ENCODE measurements around the gene FBXO36. TPM values are rescaled to one million over a fixed set of nuclear protein-coding genes. Genes with fewer than 3 reads are reported as not detected.

FBXO36 gene
- total and polyA plus RNA-seq, 2 of the 8 experiments (the other 6 are each of a cell fraction or from before 2014, with no cell fraction given) = 3.4 TPM

DNA sequence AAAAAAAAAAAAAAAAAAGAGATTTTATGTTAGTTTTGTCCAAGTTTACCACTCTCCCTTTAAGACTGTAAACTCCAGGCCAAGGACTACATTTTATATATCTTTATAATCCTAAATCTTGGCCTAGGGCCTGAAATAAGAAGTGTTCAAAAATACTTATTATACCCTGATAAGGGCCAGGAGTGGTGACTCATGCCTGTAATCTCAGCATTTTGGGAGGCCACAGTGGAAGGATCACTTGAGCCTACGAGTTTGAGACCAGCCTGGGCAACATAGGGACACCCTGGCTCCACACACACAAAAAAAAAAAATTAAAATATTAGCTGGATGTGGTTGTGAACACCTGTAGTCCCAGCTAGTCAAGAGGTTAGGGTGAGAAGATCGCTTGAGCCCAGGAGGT lies 13.2 kb upstream of the FBXO36 start:
- WGBS, 2 experiments (ENCODE audit: extremely low coverage in 1 of 2, insufficient coverage in 1 of 2, insufficient read length in 1 of 2, insufficient replicate concordance in 2 of 2, low coverage in 1 of 2, low lambda C conversion rate in 2 of 2, missing lambda C conversion rate in 1 of 2) = 87% methylated on average over 2 of the region's 2 CpGs; no CpG with 5 or more reads in 1 of the 2 experiments
- TF ChIP-seq, protein P1, sequence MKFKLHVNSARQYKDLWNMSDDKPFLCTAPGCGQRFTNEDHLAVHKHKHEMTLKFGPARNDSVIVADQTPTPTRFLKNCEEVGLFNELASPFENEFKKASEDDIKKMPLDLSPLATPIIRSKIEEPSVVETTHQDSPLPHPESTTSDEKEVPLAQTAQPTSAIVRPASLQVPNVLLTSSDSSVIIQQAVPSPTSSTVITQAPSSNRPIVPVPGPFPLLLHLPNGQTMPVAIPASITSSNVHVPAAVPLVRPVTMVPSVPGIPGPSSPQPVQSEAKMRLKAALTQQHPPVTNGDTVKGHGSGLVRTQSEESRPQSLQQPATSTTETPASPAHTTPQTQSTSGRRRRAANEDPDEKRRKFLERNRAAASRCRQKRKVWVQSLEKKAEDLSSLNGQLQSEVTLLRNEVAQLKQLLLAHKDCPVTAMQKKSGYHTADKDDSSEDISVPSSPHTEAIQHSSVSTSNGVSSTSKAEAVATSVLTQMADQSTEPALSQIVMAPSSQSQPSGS (IDR thresholded peaks at IDR 0.05; ENCODE audit: low read length) = no peak
- TF ChIP-seq TAF1 (IDR thresholded peaks at IDR 0.05; ENCODE audit: low read depth, low read length) (no peak), POLR2AphosphoS5 (IDR thresholded peaks at IDR 0.05; ENCODE audit: low read depth, low read length) (no peak), SIN3A (conservative IDR thresholded peaks at IDR 0.05 in 1 of 2, IDR thresholded peaks at IDR 0.05 in 1 of 2; ENCODE audit: low read depth in 1 of 2, low read length in 2 of 2) (no peak), RXRA (IDR thresholded peaks at IDR 0.05; ENCODE audit: insufficient read depth, low read depth, low read length) (no peak), NANOG (IDR thresholded peaks at IDR 0.05; ENCODE audit: insufficient read depth, low read depth, low read length, poor library complexity, severe bottlenecking) (no peak), KDM5A (IDR thresholded peaks at IDR 0.05; ENCODE audit: low read length) (no peak), PHF8 (conservative IDR thresholded peaks at IDR 0.05; ENCODE audit: low read depth, low read length) (no peak), JUN (IDR thresholded peaks at IDR 0.05; ENCODE audit: low read depth, low read length) (no peak), JUND (IDR thresholded peaks at IDR 0.05; ENCODE audit: low read length) (no peak), RBBP5 (IDR thresholded peaks at IDR 0.05; ENCODE audit: borderline replicate concordance, low read depth, low read length) (no peak)
- TF ChIP-seq, protein P2, sequence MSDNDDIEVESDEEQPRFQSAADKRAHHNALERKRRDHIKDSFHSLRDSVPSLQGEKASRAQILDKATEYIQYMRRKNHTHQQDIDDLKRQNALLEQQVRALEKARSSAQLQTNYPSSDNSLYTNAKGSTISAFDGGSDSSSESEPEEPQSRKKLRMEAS (IDR thresholded peaks at IDR 0.05) = no peak

More for the DNA sequence above, 13.2 kb upstream of the FBXO36 start:
- Histone ChIP-seq H2BK12ac (ENCODE audit: low read depth, low read length) (no peak overlapping the region), H2BK20ac (ENCODE audit: low read length) (no peak overlapping the region), H2BK120ac (replicated peaks; ENCODE audit: low read depth, low read length) (no peak overlapping the region), H2AFZ (ENCODE audit: low read length) (no peak overlapping the region), H3K27me3 (replicated peaks in 1 of 4; ENCODE audit: control insufficient read depth in 3 of 4, extremely low read depth in 1 of 4, insufficient read depth in 3 of 4, low read length in 3 of 4) (no peaks in the 10 kb centered on the region), H3K23me2 (ENCODE audit: low read depth, low read length) (no peaks in the 10 kb centered on the region), H3K56ac (replicated peaks; ENCODE audit: insufficient read length, low read depth, low read length) (no peak overlapping the region), H2BK15ac (ENCODE audit: low read length) (no peak overlapping the region), H3K23ac (ENCODE audit: insufficient read length) (no peak overlapping the region), H3K18ac (ENCODE audit: extremely low read depth, low read length) (no peak overlapping the region), H3K4ac (replicated peaks; ENCODE audit: insufficient read length, low read depth, low read length) (no peak overlapping the region), H3K9me3 (ENCODE audit: insufficient read depth in 2 of 2, low read depth in 1 of 2, low read length in 1 of 2) (no peaks in the 10 kb centered on the region), H3K27ac (ENCODE audit: low read depth, low read length) (no peak overlapping the region), H3K14ac (ENCODE audit: insufficient read length) (no peak overlapping the region), H3K4me1 (replicated peaks in 1 of 4; ENCODE audit: control insufficient read depth in 3 of 4, insufficient read depth in 4 of 4, low read length in 3 of 4) (peaks cover 0 to 3% (median 1%) of the 10 kb centered on the region in 4 experiments; a peak in 2 of 7 replicates), H3K4me3 (ENCODE audit: extremely low read depth in 1 of 4, insufficient read depth in 2 of 4, low read depth in 3 of 4, low read length in 4 of 4) (no peak overlapping the region), H4K91ac (replicated peaks; ENCODE audit: insufficient read length, low read length) (no peak overlapping the region), H3K9ac (replicated peaks in 1 of 4; ENCODE audit: extremely low read depth in 1 of 4, low read depth in 3 of 4, low read length in 3 of 4) (no peak overlapping the region), H4K8ac (ENCODE audit: extremely low read depth, insufficient read depth, low read length) (no peak overlapping the region), H3K36me3 (ENCODE audit: control insufficient read depth in 2 of 4, insufficient read depth in 4 of 4, low read length in 3 of 4) (peaks cover 0 to 5% (median 2%) of the 10 kb centered on the region in 4 experiments; a peak in 2 of 8 replicates), H3K79me1 (ENCODE audit: low read depth, low read length) (no peaks in the 10 kb centered on the region; the same call in 1 of the 2 replicates), H4K5ac (ENCODE audit: insufficient read length, low read depth, low read length) (no peak overlapping the region), H3K79me2 (ENCODE audit: control insufficient read depth in 1 of 2, insufficient read depth in 2 of 2, low read length in 2 of 2) (peaks cover 8 to 96% of the 10 kb centered on the region in 2 experiments; a peak in 3 of 4 replicates), H2AK5ac (ENCODE audit: low read depth, low read length) (no peak overlapping the region), H2BK5ac (ENCODE audit: low read depth, low read length) (no peak overlapping the region), H4K20me1 (replicated peaks in 1 of 2; ENCODE audit: control insufficient read depth in 1 of 2, insufficient read depth in 2 of 2, low read length in 2 of 2) (peaks cover 4 to 6% of the 10 kb centered on the region in 2 experiments), H3K4me2 (ENCODE audit: insufficient read depth in 1 of 2, low read depth in 2 of 2, low read length in 2 of 2) (no peak overlapping the region)
- ChIA-PET CTCF (ENCODE audit: partially characterized antibody) (interaction anchor here (0.6 to 1.0 kb wide), 5 partner anchors 10 to 771 kb away, joined by 3 to 4 read pairs (median 3); no protein-coding TSS in a partner anchor), POLR2A (ENCODE audit: partially characterized antibody) (interaction anchor here (0.8 kb wide), 1 partner anchor 13 kb away, joined by 3 read pairs; no protein-coding TSS in a partner anchor)
- FAIRE-seq = no peak
- DNase-seq (ENCODE audit: low read depth in 1 of 2, low spot score in 2 of 2) = no peak
